Gastrocnemius medialis (tissue), 4 donors: ENCODE results near the gene SHC3.

Experiments used
- POLR2A ChIP-seq, 2 donors: fragments of 450-650 bp; IDR thresholded peaks; one replicate each; pipeline ENCODE4 v1.6.1; 2017; ENCODE audit warnings: antibody characterized with exemption in 2 of 2, mild to moderate bottlenecking in 2 of 2, moderate library complexity in 2 of 2
- TF ChIP-seq, protein P1 (sequence below), 5 experiments: fragments of 450-650 bp in 3 of 5; fragments of 200-600 bp in 2 of 5; sonication (generic) in 2 of 5; IDR thresholded peaks in 4 of 5; conservative IDR thresholded peaks in 1 of 5; 1 replicate in 4 of 5; 2 replicates in 1 of 5; pipeline ENCODE4 v1.5.1; 2016 to 2019; ENCODE audit warnings: antibody characterized with exemption in 5 of 5, mild to moderate bottlenecking in 3 of 5, moderate library complexity in 3 of 5

GRCh38 chr9:89006996-89007967 is 171.3 kb downstream of the SHC3 start:
- TF ChIP-seq, protein P1, sequence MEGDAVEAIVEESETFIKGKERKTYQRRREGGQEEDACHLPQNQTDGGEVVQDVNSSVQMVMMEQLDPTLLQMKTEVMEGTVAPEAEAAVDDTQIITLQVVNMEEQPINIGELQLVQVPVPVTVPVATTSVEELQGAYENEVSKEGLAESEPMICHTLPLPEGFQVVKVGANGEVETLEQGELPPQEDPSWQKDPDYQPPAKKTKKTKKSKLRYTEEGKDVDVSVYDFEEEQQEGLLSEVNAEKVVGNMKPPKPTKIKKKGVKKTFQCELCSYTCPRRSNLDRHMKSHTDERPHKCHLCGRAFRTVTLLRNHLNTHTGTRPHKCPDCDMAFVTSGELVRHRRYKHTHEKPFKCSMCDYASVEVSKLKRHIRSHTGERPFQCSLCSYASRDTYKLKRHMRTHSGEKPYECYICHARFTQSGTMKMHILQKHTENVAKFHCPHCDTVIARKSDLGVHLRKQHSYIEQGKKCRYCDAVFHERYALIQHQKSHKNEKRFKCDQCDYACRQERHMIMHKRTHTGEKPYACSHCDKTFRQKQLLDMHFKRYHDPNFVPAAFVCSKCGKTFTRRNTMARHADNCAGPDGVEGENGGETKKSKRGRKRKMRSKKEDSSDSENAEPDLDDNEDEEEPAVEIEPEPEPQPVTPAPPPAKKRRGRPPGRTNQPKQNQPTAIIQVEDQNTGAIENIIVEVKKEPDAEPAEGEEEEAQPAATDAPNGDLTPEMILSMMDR (IDR thresholded peaks at IDR 0.05 in 4 of 5, conservative IDR thresholded peaks at IDR 0.05 in 1 of 5) = no peak
- TF ChIP-seq POLR2A (IDR thresholded peaks at IDR 0.05) = no peak
